HCT116 (cell line): ENCODE measurements around the gene ARFRP1.

Experiments
- CEBPB ChIP-seq: IDR thresholded peaks from 2 replicates; pipeline ENCODE4 v1.6.1; 2012; ENCODE audit warnings: low read depth
- ELF1 ChIP-seq: IDR thresholded peaks from 2 replicates; pipeline ENCODE4 v1.6.1; 2012; ENCODE audit warnings: low read depth, borderline replicate concordance
- EZH2 ChIP-seq: fragments of 200-600 bp; sonication (generic); IDR thresholded peaks from 2 replicates; pipeline ENCODE4 v1.6.1; 2017; ENCODE audit warnings: antibody characterized with exemption, mixed run types
- POLR2AphosphoS5 ChIP-seq: IDR thresholded peaks from 2 replicates; pipeline ENCODE4 v1.6.1; 2011; ENCODE audit warnings: mild to moderate bottlenecking, low read depth, low read length, moderate library complexity
- ZFX ChIP-seq: fragments of 450-650 bp; IDR thresholded peaks from 2 replicates; pipeline ENCODE4 v1.6.1; 2017
- TF ChIP-seq, protein P1 (sequence below), 3 experiments: fragments of 200-600 bp in 1 of 3; sonication (generic) in 1 of 3; IDR thresholded peaks in 2 of 3; conservative IDR thresholded peaks in 1 of 3; 2 replicates each; pipeline ENCODE4 v1.5.1; 2012 to 2017; ENCODE audit warnings: low read depth in 2 of 3, low read length in 2 of 3, antibody characterized with exemption in 1 of 3, borderline replicate concordance in 1 of 3, control low read depth in 1 of 3, mild to moderate bottlenecking in 1 of 3, mixed read lengths in 1 of 3, mixed run types in 1 of 3, moderate library complexity in 1 of 3; ENCODE audit not compliant: insufficient read depth in 1 of 3

DNA sequence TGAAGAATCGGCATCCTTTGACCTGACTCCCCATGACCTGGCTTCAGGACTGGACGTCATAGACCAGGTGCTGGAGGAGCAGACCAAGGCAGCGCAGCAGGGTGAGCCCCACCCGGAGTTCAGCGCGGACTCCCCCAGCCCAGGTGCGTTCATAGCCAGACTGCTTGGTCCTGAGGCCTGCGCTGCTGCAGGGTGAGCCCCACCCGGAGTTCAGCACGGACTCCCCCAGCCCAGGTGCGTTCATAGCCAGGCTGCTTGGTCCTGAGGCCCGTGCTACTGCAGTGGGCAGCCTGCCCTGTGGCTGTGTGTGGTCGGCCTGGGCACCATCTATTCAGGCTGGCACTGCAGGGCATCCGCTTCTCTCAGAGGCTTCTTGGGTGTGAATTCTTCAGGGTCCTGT is 33.8 kb downstream of the ARFRP1 start:
- TF ChIP-seq ELF1 (no peak), ZFX (no peak), POLR2AphosphoS5 (no peak), EZH2 (no peak), CEBPB (no peak)
- TF ChIP-seq, protein P1, sequence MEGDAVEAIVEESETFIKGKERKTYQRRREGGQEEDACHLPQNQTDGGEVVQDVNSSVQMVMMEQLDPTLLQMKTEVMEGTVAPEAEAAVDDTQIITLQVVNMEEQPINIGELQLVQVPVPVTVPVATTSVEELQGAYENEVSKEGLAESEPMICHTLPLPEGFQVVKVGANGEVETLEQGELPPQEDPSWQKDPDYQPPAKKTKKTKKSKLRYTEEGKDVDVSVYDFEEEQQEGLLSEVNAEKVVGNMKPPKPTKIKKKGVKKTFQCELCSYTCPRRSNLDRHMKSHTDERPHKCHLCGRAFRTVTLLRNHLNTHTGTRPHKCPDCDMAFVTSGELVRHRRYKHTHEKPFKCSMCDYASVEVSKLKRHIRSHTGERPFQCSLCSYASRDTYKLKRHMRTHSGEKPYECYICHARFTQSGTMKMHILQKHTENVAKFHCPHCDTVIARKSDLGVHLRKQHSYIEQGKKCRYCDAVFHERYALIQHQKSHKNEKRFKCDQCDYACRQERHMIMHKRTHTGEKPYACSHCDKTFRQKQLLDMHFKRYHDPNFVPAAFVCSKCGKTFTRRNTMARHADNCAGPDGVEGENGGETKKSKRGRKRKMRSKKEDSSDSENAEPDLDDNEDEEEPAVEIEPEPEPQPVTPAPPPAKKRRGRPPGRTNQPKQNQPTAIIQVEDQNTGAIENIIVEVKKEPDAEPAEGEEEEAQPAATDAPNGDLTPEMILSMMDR (IDR thresholded peaks at IDR 0.05 in 2 of 3, conservative IDR thresholded peaks at IDR 0.05 in 1 of 3; ENCODE audit: borderline replicate concordance in 1 of 3, insufficient read depth in 1 of 3, low read depth in 2 of 3, low read length in 2 of 3), result no peak
